NCI-H82 (cell line): ENCODE measurements around the gene CEP126.

Experiments
- DNase-seq: peaks from one replicate; lab custom pipeline; 2025; lab: John Stamatoyannopoulos, UW

Gene CEP126

GRCh38 chr11:101914738-101915426 is at the start of gene CEP126:
Gene CEP126, plus strand, starts transcription at chr11:101915010. Its CDS starts 275 bp downstream, at chr11:101915285.
- DNase-seq, result peak; percentile 94

GRCh38 chr11:101866619-101867491 is 48.0 kb upstream of the CEP126 start:
- DNase-seq, result no peak

- no peak for DNase-seq
Observed at GRCh38 chr11:101867951-101868350, 46.9 kb upstream of the CEP126 start.

GRCh38 chr11:101870510-101870909 is 44.3 kb upstream of the CEP126 start:
- no peak for DNase-seq

GRCh38 chr11:101872171-101872882 is 42.5 kb upstream of the CEP126 start:
- DNase-seq, result no peak

- DNase-seq, result peak; percentile 35
Observed at GRCh38 chr11:101880222-101880621, 34.6 kb upstream of the CEP126 start.

GRCh38 chr11:101881586-101881985 is 33.2 kb upstream of the CEP126 start:
- no peak for DNase-seq

- DNase-seq, result no peak
Observed at GRCh38 chr11:101885631-101886030, 29.2 kb upstream of the CEP126 start.

- no peak for DNase-seq
Observed at GRCh38 chr11:101889767-101890166, 25.0 kb upstream of the CEP126 start.

- no peak for DNase-seq
Observed at GRCh38 chr11:101894505-101894904, 20.3 kb upstream of the CEP126 start.

- no peak for DNase-seq
Observed at GRCh38 chr11:101907815-101908214, 7.0 kb upstream of the CEP126 start.

- no peak for DNase-seq
Observed at GRCh38 chr11:101909087-101909486, 5.7 kb upstream of the CEP126 start.

- DNase-seq, result no peak
Observed at GRCh38 chr11:101912823-101913284, 2.0 kb upstream of the CEP126 start.

- no peak for DNase-seq
Observed at GRCh38 chr11:101913656-101914055, 1.2 kb upstream of the CEP126 start.

GRCh38 chr11:101914341-101914737 is 471 bp upstream of the CEP126 start:
- DNase-seq, result no peak

GRCh38 chr11:101915791-101916291 is 1.0 kb downstream of the CEP126 start:
- DNase-seq, result peak; percentile 27

- no peak for DNase-seq
Observed at GRCh38 chr11:101916422-101916821, 1.6 kb downstream of the CEP126 start, which contains the start of gene ANGPTL5. Gene ANGPTL5, minus strand, starts transcription at chr11:101916522. Its CDS starts 8,613 bp downstream, at chr11:101907909.

- no peak for DNase-seq
Observed at GRCh38 chr11:101917226-101917625, 2.4 kb downstream of the CEP126 start.

- DNase-seq, result no peak
Observed at GRCh38 chr11:101920992-101921391, 6.2 kb downstream of the CEP126 start.

GRCh38 chr11:101923554-101923953 is 8.7 kb downstream of the CEP126 start:
- DNase-seq, result no peak

GRCh38 chr11:101929294-101929915 is 14.6 kb downstream of the CEP126 start:
- no peak for DNase-seq

GRCh38 chr11:101931692-101932091 is 16.9 kb downstream of the CEP126 start:
- DNase-seq, result no peak
